Activated effector memory CD4-positive, alpha-beta T cell treated with Interleukin-2 at 50 U/mL for 16 hours (primary cell): ENCODE measurements around the gene CHD2.
A peak's percentile ranks its signal among the peaks of the same experiment; 100 is the strongest.
"Not testable (repeated sequence)": the region's sequence is repeated elsewhere in the genome, so short reads cannot be mapped to it uniquely, and the experiment has no call there.

Source experiments
- DNase-seq: peaks from one replicate; pipeline ENCODE4 v3.0.0-alpha.2; 2020

The CHD2 gene

GRCh38 chr15:93024716-93025624 lies 124.8 kb downstream of the CHD2 start:
- no peak for DNase-seq

GRCh38 chr15:93025625-93025982 lies 125.5 kb downstream of the CHD2 start:
- DNase-seq: no peak

- DNase-seq: no peak
These were observed 126.3 kb downstream of the CHD2 start for GRCh38 chr15:93026380-93026817.

- DNase-seq: no peak
These were observed 127.3 kb downstream of the CHD2 start for GRCh38 chr15:93027413-93027812.

GRCh38 chr15:93028111-93028631 lies 128.0 kb downstream of the CHD2 start:
- no peak for DNase-seq

- DNase-seq: no peak
These were observed 128.6 kb downstream of the CHD2 start for GRCh38 chr15:93028632-93029213.

- DNase-seq: no peak
These were observed 129.2 kb downstream of the CHD2 start for GRCh38 chr15:93029214-93029835.

GRCh38 chr15:93029836-93030429 lies 129.8 kb downstream of the CHD2 start:
- no peak for DNase-seq

- DNase-seq: peak; percentile 49
These were observed 130.4 kb downstream of the CHD2 start for GRCh38 chr15:93030430-93031102.

- no peak for DNase-seq
These were observed 131.0 kb downstream of the CHD2 start for GRCh38 chr15:93031103-93031464.

- DNase-seq: not testable (repeated sequence)
These were observed 131.6 kb downstream of the CHD2 start for GRCh38 chr15:93031557-93032384.

GRCh38 chr15:93032515-93033206 lies 132.5 kb downstream of the CHD2 start:
- DNase-seq: not testable (repeated sequence)

- DNase-seq: no peak
These were observed 133.4 kb downstream of the CHD2 start for GRCh38 chr15:93033434-93034045.

GRCh38 chr15:93034512-93034911 lies 134.4 kb downstream of the CHD2 start:
- DNase-seq: no peak

GRCh38 chr15:93035092-93035915 lies 135.2 kb downstream of the CHD2 start:
- no peak for DNase-seq

- DNase-seq: peak; percentile 12
These were observed 136.1 kb downstream of the CHD2 start for GRCh38 chr15:93035953-93036810.

GRCh38 chr15:93036951-93037819 lies 137.1 kb downstream of the CHD2 start:
- no peak for DNase-seq
